Astrocyte (in vitro differentiated cells and primary cell): Measurements from ENCODE around the gene OR13J1.

Experiments used
- CTCF ChIP-seq: IDR thresholded peaks from 2 replicates; pipeline ENCODE4 v1.5.1; 2011; ENCODE audit warnings: low read depth, mild to moderate bottlenecking, inconsistent platforms, low read length, moderate library complexity; ENCODE audit not compliant: insufficient read depth
- EZH2 ChIP-seq: IDR thresholded peaks from 2 replicates; pipeline ENCODE4 v1.6.1; 2012; ENCODE audit warnings: mild to moderate bottlenecking, low read length, inconsistent platforms; ENCODE audit not compliant: insufficient read depth

GRCh38 chr9:35908504-35909125 is 38.4 kb upstream of the OR13J1 start:
- TF ChIP-seq CTCF: no peak
- no peak for TF ChIP-seq EZH2
